ENCODE measurements around the gene TWNK.

The TWNK gene

DNA sequence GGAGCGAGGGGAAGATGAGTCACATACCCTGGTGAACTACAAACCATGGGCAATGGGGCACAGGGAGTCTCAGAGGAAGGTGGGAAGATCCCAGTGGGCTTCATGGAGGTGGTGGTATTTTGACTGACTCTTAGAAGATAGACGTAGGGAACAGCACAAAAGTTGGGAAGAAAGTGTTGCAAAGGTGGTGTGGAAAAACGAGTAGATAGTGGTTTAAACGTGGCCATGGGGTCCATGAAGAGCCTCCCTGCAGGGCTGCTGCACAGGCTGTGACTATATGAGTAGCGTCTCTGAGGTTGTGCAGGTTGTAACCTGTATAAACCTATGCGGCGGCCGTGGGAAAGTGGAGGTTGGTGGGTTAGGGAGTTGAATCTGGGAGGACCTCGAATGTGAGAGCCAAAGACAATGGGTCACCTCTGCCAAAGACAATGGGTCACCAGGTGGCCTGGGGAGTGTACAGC is 26.1 kb downstream of the TWNK start:
- DNase-seq, result no peak

- peak; percentile 23 for DNase-seq
These were observed 27.0 kb downstream of the TWNK start for GRCh38 chr10:101014230-101014884.

DNA sequence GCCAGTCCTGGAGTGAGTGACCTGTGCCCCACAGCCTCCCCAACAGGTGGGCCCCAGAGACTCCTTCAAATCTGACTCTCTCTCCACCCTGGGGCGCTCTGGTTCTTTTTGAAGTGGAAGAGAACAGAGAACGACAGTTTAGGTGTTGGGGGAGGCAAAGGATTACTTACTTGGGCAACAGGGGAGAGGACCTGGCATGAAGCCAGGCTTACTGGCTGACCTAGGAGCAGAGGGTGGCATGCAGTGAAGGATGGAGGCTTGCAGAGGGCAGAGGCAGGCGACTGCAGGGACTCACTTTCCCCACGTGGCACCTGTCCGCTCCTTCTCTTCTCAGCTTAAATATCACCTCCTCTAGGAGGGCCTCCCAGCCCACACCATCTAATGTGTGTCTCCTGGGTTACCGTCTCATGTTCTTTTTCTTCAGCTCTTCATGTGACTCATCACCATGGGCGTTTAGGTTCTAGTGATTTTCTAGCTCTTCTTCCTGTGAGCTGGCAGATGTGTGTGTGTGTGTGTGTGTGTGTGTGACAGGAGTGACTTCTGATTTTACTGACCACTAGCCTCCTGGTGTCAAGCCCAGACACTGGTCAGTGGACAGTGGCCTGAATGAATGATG is 27.7 kb downstream of the TWNK start:
- DNase-seq, result no peak

- no peak for DNase-seq
These were observed 28.2 kb downstream of the TWNK start for GRCh38 chr10:101015582-101015973.

DNA sequence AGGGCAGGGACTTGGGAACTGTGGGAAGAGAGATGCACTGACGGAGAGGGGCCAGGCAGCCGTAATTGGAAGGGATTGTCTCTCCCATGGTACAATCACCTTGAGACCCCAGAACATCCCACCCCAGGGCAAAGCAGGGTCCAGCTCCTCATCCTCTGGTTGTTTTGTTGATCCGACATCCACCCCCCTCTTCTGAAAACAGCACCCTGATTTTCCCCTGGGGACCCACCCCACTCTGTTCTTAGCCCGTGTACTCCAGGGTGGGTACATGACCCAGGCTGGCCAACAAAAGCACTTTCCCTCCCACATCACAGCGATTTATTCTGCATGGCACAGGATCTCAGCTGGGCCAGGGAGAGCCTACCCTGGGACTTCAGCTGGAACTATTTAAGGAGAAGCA is 29.5 kb downstream of the TWNK start:
- DNase-seq, result no peak

GRCh38 chr10:101018118-101018599 is 30.8 kb downstream of the TWNK start:
- no peak for DNase-seq

DNA sequence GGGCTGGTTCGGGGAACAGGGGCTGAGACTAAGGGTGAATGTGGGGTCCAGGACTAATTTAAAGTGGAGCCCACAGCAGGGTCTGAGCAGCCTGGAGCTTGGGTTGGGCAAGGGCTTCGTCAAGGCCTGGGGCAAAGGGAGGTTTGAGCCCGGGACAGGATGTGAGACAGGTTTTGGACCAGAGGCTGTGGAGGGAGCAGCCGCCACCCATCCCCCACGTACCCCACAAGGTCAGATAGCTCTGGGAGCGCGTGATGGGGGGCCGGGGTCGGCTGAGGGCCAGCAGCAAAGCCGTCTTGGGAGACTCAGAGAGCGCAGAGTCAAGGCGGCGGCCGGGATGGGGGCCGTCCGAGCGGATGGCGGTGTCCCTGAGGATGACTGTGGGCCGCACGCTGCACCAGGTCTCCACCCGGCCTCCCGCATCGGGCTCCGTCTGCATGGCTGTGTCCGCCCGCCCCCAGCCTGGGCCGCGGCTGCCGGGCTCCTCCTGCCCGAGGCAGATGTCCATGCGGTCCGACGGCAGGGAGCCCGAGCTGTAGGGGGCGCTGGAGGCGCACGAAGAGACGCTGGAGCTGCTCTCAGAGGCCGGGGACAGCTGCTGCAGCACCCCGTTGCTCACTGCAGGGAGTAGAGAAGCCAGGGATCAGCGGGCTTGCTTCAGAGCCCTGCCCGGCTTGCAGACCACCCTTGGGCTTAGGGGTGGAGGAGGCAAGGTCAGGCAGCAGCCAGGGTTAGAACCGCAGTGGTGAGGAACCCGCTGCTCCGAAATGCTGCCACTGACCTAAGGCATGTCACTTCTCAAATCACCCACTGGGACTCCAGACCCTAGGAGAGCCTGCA is 31.5 kb downstream of the TWNK start:
- peak; percentile 60 for DNase-seq

- DNase-seq, result no peak
These were observed 32.0 kb downstream of the TWNK start for GRCh38 chr10:101019440-101019703.

DNA sequence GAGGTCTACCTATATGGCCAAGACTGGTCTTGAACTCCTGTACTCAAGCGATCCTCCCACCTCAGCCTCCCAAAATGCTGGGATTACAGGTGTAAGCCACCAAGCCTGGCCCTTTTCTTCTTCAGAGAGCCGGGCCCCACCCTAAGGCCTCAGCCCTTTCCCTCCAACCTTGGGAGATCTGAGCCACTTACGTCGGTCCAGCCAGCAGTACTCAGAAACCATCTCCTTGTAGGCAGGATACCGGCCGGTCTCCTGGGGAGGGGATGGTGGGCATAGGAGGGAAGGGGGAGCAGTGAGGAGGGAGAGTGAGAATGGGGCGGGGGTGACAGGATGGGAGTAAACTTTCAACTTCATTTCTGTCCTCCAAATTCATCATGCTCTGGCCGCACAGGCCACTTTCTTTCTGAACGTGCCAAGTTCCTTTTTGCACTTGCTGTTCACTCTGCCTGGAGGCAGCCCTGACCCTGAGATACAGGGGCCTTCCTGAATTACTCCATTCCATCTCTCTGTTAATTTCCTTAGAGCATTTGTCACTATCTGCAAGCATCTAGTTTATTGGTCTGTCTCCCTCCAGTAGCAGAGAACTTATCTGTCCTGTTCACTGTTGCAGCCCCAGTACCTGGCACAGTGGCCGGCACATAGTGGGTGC is 33.2 kb downstream of the TWNK start:
- DNase-seq, result no peak

DNA sequence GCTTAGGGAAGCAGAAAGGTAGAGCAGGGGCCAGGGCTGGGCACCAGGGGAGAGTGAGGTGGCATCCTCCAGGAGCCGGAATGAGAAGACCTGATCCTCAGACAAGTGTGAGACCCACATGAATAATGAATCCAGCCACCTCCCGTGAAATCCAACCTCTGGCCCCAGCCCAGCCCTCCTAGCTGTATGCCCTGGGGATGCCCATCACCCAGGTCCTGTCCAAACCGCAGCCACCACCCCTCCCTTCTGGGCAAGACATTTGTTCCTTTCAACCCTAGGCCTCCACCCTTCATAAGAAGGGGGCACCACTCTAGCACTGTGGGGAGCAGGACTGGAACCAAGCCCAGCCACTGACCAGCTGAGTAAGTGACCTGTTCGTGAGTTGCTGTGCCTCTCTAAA is 33.9 kb downstream of the TWNK start:
- no peak for DNase-seq

DNA sequence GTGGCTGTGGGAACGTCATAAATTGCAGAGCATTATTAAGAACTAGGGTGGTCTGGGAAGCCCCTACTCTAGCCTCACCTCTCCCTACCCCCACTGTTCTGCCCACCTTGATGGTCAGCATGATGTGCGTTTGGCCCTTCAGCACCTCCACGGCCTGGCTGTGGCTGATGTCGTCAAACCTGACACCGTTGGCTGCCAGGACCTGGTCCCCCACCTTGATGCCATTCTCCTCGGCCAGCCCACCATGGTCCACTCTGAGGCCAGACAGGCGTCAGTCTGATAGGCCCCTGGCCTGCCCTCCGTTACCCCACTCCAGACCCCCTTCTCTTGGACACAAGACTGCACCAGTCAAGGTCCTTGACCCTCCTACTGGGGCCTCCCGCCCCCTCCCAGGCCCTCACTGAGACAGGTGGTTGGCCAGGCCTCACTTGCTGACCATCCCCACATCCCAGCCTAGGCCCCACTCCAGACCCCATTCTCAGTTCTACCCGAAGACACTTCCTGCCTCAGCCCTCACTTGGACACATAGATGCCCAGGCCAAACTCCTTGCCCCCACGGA is 34.4 kb downstream of the TWNK start:
- no peak for DNase-seq

- no peak for DNase-seq
These were observed 35.8 kb downstream of the TWNK start for GRCh38 chr10:101022967-101023705.

GRCh38 chr10:101027106-101027720 is 39.9 kb downstream of the TWNK start:
- DNase-seq, result no peak

GRCh38 chr10:101028446-101029337 is 41.3 kb downstream of the TWNK start:
- DNase-seq, result no peak

DNA sequence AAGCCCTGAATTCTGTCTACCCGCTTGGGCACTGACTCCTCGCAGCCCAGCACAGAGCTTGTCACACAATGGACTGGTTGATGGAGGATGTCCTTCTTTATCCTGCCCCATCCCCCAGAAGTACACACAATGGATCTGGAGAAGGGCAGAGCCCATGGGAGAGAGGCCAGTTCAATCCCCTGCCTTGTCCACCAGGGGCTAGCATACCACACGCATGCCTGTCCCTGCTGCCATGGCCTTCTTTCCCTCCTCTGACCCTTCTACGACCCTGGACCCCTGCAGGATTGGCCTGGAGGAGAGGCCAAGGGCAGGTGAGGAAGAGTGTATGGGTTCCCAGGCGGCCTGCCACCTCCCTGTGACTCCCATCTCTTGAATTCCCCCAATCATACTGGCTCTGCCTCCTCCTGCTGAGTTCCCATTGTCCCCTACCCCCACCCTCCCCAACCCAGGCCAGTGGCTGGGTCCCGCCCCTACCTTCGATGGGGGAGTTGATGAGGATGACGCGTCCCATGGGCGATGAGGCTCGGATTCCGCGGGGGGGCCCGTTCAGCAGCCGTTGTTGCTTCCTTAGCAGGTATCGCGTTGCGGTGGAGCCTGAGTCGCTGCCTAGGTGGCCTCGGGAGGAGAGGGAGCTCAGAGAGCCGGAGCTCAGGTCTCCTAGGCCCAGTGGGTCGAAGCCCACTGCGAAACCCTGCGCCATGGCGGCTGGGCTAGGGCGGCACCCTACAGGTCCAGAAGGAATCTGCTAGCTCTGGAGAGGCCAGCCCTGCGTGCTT is 42.4 kb downstream of the TWNK start:
- no peak for DNase-seq

- DNase-seq, result no peak
These were observed 43.3 kb downstream of the TWNK start for GRCh38 chr10:101030496-101031127.

DNA sequence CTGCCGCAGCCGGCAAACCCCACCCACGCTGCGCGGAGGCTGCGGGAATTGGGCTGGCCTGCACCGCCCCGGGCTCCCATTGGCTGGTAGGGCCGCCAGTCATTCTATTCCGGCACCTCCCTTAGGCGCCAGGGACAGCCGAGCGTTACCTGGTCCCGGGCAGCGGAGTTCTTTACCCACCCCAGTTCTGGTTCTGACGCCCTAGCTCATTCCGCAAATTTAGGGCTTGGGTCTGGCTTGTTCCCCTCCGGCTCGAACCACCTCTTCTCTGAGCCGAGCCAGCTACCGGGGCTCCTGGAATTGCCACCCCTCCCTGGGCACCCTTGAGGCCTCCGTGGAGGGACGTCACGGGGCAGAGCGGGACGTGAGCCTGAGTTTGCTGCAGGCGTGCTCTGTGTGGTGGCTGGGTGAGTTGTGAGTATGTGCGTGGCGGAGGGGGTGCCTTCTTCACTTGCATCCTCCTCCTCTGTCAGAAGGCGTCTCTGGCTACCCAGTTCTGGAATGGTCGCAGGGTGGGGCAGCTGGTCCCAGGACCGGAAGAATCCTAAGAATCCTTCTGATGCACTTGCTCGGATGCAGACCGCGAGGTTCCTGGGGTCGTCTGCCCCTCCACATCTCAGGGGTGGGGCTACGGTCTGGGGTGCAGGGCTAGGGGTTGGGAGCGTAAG is 43.9 kb downstream of the TWNK start, which contains the start of the genes PDZD7 and SFXN3:
Gene PDZD7, minus strand, starts transcription at position 2 of the 668 bp plus-strand sequence. CDS start 910 bp downstream, outside the sequence.
Gene SFXN3, plus strand, starts transcription at position 107 of the 668 bp plus-strand sequence. CDS start 3,461 bp downstream, outside the sequence.
- DNase-seq, result peak; percentile 56

DNA sequence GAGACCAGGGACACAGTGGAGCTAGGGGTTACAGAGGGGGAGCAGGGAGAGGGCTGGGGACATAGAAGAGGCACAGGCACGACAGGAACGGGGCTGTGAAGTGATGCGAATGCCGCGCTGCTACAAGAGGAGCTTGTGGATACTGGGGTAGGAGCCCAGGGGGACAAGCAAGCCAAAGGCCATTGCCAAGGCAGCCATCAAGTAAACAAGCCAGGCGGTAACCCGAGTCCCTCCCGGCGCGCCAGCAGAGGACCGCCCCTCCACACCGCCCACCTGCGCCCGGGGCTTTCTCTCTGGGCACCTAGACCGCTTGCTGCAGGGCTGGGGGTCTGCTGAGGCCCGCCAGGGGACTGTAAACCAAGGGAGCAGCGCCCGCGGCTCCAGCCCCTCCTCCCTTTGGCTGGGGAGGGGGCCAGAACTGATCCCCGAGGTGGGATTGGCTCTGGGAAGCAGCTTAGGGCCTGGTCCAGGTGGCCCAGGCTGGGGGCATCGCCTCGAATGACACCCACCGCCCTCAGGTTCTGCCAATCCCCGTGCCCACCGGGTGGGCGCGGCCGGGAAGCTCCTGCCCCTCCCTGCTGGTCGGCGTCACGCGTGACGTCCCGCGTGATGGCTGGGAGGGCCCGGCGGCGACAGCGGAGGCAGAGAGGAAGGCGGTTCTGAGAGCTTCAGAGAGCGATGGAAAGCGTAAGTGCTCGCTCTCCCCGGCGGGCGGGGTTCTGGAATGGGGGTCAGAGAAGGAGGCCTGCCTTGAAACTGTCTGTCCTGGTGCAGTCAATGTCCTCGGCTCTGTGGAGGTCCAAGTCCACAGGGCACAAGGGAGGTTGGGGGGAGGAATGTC is 44.7 kb downstream of the TWNK start:
- DNase-seq, result peak; percentile 53
